GM21526 (cell line): Measurements from ENCODE around the gene GFRA1.
"Not testable (repeated sequence)": the region's sequence is repeated elsewhere in the genome, so short reads cannot be mapped to it uniquely, and the experiment has no call there.

Experiments used
- ATAC-seq: cut with Tn5 transposase; IDR thresholded peaks from one replicate; pipeline ENCODE4 v1.9.1; 2021; ENCODE audit warnings: moderate library complexity; ENCODE audit not compliant: unreplicated experiment, low FRiP score

GFRA1 gene

DNA sequence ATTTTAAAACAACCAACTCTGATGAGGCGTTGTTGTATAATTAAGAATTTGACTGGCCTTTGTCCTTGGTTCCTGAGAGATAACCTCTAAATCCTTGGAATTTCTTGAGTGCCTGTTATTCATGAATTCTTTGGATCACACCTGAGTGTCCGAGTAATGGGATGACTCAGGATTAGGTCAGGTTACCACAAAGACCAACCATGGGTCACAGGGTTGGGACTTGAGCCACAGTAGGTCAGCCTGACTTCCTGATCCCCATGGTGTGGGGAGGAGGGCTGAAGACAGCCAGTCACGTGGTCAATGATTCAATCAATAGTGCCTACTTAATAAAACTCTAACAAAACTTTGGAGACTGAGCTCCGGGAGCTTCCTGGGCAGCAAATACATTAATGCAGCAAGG lies 192.5 kb downstream of the GFRA1 start:
- ATAC-seq, result no peak

DNA sequence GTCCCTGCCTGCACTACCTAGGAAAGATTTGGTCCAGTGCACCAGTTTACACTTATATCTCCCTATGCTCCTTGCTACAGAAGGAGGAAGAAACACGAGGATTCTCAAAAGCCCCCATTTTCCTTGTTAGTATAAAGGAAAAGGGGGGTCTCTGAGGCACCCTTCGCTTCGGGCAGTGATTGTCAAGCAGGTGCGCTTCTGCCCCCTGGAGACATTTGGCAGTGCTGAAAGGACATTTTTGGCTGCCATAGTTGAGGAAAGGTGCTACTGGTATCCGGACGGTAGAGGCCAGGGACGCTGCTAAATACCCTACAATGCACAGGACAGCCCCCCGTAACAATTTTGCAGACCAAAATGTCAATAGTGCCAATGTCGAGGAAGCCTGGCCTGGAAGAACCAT lies 193.7 kb downstream of the GFRA1 start:
- no peak for ATAC-seq

DNA sequence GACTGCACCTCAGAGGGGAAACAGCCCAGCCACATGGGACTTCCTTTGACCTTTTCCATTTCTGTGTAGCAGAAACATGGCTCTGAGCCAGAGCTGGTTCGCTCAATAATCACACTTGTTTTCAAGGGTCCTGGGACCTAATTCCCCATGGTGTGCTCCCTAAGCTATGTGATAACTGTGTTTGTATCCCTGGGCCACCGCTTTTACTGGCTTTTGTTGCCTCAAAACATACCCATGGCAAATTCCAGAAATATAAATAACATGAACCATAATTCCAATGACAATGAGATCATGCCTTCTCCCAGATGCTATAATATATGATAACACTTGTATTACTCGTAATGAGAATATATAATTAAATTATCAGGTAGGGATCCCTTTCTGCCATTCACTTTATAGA lies 196.4 kb downstream of the GFRA1 start:
- ATAC-seq, result no peak

DNA sequence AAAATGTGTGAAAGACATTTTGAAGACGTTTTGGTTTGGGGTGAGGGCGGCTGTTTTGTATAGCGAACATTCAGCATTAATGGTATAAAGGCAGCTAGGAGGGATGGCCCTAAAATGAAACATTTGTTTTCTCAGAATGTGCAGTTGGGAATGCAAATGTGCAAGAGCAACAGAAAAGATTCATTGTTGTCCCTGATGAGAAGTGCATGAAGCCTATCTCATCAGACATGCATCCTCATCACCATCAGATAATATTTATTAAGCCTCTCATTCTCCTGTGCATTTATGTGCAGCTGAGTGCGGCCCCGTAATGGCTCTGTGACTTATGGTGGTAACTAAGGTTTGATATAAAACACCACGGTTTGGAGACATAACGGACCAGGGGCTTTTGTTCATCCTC lies 199.5 kb downstream of the GFRA1 start:
- ATAC-seq, result no peak

DNA sequence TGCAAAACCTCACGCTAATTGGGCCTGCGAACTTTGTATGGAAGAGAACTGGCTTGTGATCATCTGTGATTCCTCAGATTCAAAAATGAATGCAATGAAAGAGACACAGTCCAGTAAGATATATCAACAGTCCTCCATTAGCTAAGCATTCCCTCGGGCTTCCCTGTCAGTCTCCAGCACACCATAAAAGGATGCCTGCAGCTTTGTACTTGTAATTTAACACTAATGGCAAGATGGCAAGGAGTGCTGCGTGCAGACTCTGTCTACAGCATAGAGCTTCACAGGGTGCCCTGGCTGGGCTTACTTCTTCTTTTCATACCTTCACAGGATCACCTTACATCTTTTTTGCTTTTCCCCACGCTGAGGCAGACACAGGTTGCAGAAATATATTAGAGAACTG lies 200.0 kb downstream of the GFRA1 start:
- no peak for ATAC-seq

DNA sequence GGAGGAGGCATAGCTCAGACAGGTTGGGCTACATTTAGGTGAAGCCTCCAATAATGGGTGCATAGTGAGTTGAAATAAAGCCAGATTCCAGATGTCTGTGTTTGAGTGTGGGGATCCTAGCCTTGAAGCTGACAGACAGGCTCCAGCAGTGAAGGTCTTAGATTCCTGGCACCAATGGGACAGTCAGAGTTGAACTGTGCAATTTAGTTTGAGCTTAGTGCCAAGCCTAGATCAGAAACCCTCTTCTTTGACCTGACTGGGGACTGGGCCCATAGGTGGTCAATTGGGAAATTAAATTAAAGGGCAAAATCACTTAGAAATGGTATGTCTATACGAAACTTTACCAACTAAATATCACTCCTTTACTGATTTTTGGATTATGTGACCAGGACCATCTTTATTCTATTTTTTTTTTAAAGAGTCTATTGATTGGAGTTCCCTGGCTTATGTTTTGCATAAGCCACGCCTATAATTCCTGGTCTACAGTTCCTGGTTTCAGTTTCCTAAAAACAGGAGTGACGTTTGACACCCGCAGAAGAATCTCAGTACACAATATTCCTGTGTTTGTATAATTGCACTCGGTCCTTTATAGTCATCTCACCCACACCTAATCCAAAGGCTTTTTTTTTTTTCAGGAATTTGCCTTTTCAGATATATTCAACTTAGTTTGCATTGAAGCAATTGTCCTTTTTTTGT lies 201.4 kb downstream of the GFRA1 start:
- no peak for ATAC-seq

DNA sequence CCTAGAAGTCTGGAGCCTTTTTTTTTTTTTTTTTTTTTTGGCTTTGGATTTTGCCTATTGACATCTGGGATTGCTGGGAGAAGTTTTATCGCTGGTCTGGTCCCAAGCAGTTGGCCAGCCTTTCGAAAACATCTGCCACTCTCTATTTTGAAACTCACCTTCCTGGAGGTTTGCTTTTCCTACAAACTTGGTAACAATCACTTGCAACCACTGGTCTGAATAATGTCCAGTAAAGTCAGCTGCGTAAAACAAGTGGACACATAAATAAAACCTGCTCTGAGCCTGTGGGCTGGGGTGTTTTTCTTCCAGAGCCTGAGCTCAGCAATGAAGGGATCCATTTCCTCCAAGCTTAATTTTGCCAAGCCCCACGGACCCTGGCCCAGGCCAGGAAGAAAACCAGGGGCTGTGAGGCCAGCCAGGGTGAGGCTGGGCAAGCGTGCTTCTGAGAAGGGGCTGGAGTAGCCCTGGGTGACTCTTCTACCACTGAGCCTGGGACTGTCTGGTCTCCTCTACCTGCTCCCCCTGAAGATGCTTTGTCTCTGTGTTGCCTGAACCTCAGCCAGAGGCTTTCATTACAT lies 202.2 kb downstream of the GFRA1 start:
- no peak for ATAC-seq

DNA sequence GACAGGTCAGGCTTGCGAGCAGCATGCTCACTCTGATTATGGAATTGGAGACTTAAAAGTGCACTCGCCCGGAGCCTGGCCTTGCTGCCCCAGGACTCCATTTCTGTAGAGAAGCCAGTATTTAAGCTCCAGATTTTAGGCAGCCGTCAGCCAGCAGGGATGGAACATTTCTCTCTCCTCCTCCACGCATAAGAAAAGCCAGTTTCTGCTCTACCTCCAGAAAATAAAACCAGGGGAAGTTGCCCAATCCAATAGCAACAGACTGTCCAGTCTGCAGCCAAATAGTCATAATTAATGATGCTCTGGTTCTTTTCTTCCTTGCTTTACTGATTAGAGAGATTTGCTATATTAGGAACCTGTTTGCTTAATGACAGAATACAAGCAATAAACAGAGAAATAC lies 203.2 kb downstream of the GFRA1 start:
- ATAC-seq, result no peak

DNA sequence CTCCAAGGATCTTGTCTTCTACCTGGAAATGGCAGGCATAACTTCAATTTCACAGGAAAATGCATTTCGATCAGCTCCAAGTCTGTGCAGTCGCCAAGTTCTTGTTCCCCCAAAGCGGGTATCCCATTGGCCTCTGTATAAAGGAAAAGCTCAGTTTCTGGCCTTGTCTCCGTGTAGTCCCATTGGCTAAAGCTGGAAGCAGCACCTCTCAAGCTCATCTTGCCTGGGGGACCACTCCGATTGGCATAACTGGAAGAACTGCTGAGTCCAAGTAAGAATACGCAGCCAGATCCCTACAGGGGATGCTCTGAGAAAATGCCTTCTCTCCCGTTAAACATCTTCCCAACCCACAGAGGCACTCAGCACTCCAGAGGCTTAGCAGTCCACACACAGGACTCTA lies 205.2 kb downstream of the GFRA1 start:
- no peak for ATAC-seq

DNA sequence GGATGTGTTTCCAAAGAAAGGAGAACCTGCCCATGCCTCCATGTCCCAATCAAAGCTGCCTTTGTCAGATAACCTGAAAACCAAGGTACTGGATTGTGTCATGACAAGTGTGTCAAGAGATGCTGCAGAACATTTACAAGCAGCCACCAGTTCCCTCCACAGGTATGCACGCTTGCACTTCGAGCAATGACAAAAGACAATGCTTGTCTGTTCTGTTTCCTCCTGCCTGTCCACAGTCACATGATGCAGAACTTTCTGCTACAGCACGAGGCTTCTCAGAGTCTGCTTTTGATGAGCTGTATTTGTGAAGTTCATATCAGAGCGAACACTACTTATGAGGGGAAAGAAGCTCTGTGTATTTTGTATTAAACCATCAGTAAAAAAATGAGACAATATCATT lies 209.9 kb downstream of the GFRA1 start:
- no peak for ATAC-seq

DNA sequence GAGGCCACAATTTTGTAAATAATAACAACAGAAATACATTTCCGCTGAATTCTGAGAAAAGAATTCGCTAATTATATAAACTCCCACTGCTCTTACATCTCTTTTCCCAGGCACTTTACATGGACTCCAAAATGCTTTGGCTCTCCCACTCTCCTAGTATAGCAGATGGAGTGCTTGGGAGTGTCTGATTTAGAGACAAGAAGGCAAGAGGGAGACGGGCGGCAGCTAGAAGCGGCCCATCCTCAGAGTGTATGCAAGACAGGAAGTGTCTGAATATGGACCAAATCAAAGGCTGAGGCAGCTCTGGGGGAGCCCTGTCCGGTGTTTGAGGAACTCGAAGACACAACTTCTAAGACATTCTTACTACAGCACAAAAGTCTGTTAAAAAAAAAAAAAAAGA lies 212.1 kb downstream of the GFRA1 start:
- ATAC-seq, result no peak

DNA sequence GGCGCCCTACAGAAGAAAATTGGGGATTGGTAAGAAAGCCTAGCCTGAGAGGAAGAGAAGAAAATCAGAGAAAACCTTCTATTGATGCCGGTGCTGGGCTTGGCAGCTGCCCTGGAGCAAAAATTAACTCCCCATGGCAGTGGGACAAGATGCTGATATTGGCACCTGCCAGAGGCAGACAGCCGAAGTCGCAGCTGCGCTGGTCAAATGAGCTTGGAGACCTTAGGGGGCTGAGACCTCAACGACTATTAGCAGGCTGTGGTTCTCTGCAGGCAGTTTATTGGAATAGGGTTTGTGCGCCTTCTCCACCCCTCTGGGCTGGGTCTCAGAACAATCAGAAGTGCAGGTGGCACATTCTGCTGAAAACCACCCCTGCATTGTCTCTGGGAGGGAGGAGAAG lies 213.7 kb downstream of the GFRA1 start:
- no peak for ATAC-seq

DNA sequence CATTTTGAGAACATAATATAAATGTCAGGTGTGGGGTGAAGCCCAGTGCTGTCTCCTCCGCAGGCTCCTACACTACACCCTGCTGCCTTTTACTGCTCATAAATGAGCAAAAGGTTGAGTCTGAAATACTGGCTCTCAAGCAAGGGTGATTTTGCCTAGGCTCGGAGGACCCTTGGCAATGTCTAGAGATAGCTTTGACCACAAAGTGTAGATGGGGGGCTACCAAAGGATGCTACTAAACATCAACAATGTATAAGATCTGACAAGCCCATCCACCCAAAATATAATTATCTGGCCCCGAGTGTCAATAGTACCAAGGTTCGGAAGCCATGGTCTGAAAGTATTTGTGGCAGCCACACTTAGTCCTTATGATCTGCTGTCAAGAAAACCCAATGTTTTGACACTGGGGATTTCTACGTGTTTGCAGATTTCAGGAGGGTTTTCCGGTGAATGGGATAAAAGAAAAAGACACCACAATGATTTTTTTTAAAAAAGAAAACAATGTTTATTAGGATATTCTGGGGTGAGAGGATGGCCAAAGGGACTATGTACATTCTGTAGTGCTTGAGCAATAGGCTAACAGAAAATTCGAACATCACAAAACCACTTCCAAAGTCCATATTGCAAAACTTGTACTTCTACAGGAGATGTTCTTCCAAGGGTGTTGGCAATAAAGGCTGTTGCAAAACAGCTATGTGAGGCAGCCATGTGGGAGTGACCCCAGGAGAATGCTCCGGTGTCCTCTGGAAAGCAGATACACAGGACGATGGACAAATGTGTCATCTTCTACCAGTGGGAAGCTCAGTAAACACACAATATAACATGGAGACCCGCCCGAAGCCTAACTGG lies 216.3 kb downstream of the GFRA1 start:
- no peak for ATAC-seq

DNA sequence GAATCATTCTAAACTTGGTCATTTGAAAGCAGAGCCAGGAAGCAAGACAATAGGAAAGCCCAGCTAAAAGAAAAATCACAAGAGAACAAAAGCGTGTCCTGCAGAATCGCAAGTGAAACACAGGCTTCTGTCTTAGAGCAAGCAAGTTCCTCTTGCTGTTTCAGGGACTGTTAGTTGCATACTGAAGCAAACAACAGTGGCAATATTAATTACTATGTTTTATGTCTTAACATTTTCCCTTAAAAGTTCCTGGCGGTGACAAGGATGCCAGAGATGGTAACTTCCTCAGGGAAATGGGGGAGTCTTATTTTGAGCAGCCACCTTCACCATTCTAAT lies 217.1 kb downstream of the GFRA1 start:
- ATAC-seq, result no peak

DNA sequence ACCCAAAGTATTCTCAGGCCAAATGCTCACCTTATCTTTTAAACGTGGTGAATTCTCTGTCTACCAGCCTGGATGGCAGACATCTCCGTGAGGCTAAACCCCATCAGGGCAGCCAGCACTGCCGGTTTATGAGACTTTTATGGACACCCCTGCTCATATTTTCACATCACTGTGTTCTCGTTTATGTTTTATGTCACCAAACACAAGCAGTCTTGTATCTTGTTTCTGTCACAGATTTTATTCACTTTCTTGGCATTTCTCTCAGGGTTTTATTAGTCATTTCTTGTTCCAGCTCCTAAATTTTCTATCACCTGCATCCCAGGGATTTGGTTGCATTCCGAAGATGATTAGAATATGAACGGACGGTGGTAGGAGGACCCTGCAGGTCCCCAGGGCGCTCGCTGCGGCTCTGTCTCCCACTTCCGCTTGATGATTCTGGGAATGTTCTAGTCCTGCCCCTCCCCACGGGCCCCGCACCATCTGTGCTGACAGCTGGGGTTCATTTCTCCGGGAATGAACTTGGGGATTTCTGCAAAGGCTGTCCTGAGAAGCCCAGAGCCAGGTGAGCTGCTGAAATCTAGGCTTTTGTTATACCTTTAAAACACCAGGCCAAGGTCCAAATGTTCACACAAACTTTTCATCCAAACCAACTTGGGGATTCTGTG lies 217.6 kb downstream of the GFRA1 start:
- no peak for ATAC-seq

DNA sequence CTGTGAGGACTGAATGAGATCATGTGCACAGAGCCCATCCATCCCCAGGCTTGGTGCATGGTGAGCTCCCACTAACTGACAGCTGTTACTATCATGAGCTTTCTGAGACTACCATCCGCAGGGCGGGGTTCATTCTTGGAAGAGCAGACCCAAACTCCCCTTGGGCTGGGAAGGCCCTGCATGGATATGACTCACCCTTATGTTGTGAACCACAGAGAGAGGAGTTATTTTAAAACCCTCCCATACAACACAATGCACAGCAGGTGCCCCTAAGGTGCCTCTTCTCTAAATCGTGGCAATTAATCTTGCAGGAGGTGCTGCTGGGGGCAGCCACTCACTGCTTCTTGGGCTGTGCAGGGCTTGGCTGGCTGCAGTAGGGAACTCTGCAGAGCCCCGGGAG lies 219.1 kb downstream of the GFRA1 start:
- no peak for ATAC-seq

DNA sequence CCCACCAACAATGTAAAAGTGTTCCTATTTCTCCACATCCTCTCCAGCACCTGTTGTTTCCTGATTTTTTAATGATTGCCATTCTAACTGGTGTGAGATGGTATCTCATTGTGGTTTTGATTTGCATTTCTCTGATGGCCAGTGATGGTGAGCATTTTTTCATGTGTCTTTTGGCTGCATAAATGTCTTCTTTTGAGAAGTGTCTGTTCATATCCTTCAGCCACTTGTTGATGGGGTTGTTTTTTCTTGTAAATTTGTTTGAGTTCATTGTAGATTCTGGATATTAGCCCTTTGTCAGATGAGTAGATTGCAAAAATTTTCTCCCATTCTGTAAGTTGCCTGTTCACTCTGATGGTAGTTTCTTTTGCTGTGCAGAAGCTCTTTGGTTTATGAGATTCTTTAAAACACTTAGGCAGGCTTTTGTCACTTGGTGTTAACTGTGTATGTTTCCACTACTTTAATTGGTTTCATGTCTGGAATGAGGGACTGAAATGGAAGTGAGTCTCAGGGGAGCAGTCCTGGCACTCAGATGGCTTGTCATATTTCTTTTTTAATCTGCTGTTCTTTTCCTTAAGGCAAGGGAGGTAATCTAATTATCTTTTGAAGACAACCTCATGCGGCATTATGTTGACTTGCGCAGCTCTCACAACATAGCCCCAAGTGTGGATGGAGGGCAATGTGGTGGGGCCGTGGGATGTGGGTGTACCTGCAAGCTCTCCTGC lies 219.8 kb downstream of the GFRA1 start:
- ATAC-seq, result not testable (repeated sequence)

DNA sequence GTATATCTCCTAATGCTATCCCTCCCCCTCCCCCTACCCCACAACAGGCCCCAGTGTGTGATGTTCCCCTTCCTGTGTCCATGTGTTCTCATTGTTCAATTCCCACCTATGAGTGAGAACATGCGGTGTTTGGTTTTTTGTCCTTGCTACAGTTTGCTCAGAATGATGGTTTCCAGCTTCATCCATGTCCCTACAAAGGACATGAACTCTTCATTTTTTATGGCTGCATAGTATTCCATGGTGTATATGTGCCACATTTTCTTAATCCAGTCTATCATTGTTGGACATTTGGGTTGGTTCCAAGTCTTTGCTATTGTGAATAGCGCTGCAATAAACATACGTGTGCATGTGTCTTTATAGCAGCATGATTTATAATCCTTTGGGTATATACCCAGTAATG lies 220.5 kb downstream of the GFRA1 start:
- not testable (repeated sequence) for ATAC-seq

DNA sequence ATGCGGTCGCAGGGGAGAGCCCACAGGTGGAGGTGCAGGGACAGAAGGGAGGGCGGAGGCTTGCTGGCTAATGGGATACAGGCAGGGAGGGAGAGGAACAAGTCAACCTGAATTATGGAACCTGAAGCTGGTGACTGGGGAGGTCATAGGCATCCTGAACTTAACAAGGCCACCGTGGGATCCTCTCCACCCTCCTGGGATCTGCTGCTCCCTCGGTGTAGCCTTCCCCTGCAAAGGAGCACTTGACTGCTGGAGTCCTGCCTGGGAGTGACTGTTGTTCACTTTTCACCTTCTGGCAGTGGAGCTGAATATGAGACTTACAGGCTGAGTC lies 223.1 kb downstream of the GFRA1 start:
- no peak for ATAC-seq

DNA sequence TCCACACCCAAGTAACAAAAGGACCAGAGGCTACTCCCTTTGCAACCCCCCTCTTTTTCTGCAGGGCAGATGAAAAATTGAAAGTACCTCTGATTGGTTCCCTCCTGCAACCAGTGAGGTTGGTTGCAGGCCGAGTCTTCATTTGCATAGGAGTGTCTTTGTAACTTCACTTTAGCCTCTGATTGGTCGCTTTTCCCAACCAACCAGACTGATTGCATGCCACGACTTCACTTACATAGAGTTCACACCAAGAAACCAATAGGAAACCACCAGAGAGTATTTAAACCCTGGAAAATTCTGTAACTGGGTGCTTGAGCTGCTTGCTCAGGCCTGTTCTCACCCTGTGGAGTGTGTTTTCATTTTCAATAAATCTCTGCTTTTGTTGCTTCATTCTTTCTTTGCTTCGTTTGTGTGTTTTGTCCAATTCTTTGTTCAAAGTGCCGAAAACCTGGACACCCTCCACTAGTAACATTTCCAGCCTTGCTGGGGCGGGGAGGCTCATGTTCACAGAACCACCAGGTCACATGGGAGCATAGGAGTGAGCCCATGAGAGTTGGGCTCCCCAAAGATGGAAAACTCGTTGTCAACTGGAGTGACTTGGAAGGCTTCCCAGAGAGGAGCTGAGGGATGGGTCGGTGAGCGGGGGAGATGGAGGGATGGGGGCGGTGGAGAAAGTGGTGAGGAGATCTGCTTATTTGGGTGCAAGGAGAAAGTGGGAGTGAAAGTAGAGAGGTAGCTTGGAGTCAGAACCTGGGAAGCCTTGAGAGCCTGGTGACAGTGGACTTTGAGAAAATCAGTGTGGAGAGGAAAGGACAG lies 223.6 kb downstream of the GFRA1 start:
- ATAC-seq, result no peak
